NCI-H2227 (cell line): Measurements from ENCODE around the gene SUSD1.
"Not testable (repeated sequence)": the region's sequence is repeated elsewhere in the genome, so short reads cannot be mapped to it uniquely, and the experiment has no call there.

Experiments used
- DNase-seq: peaks from one replicate; lab custom pipeline; 2025; ENCODE audit not compliant: unreplicated experiment; lab: John Stamatoyannopoulos, UW

SUSD1 gene

GRCh38 chr9:112104401-112104800, 70.7 kb downstream of the SUSD1 start:
- no peak for DNase-seq

- DNase-seq = no peak
Observed at GRCh38 chr9:112103405-112103804, 71.7 kb downstream of the SUSD1 start.

- DNase-seq = peak; percentile 57
Observed at GRCh38 chr9:112097712-112098688, 77.1 kb downstream of the SUSD1 start.

GRCh38 chr9:112094948-112095681, 80.0 kb downstream of the SUSD1 start:
- no peak for DNase-seq

GRCh38 chr9:112094241-112094640, 80.9 kb downstream of the SUSD1 start:
- DNase-seq = no peak

GRCh38 chr9:112093870-112094216, 81.3 kb downstream of the SUSD1 start:
- no peak for DNase-seq

GRCh38 chr9:112093147-112093869, 81.8 kb downstream of the SUSD1 start:
- no peak for DNase-seq

GRCh38 chr9:112091810-112092209, 83.3 kb downstream of the SUSD1 start:
- DNase-seq = peak; percentile 10

GRCh38 chr9:112087506-112087905, 87.6 kb downstream of the SUSD1 start:
- DNase-seq = no peak

GRCh38 chr9:112086627-112087026, 88.5 kb downstream of the SUSD1 start:
- DNase-seq = peak; percentile 11

- no peak for DNase-seq
Observed at GRCh38 chr9:112084907-112085306, 90.2 kb downstream of the SUSD1 start.

- no peak for DNase-seq
Observed at GRCh38 chr9:112084334-112084733, 90.8 kb downstream of the SUSD1 start.

- DNase-seq = no peak
Observed at GRCh38 chr9:112081918-112082729, 93.0 kb downstream of the SUSD1 start.

- DNase-seq = no peak
Observed at GRCh38 chr9:112080831-112081542, 94.1 kb downstream of the SUSD1 start.

- no peak for DNase-seq
Observed at GRCh38 chr9:112078432-112078831, 96.7 kb downstream of the SUSD1 start.

- DNase-seq = no peak
Observed at GRCh38 chr9:112076814-112077213, 98.3 kb downstream of the SUSD1 start.

- no peak for DNase-seq
Observed at GRCh38 chr9:112075009-112075378, 100.1 kb downstream of the SUSD1 start.

- DNase-seq = peak; percentile 57
Observed at GRCh38 chr9:112074250-112075008, 100.7 kb downstream of the SUSD1 start.

- DNase-seq = not testable (repeated sequence)
Observed at GRCh38 chr9:112073639-112074173, 101.4 kb downstream of the SUSD1 start.
